ENCODE results near the gene CHRM2.

Gene CHRM2

GRCh38 chr7:136897676-136898075 lies 29.2 kb downstream of the CHRM2 start:
- no peak for DNase-seq

GRCh38 chr7:136900005-136900404 lies 31.6 kb downstream of the CHRM2 start:
- DNase-seq: no peak

GRCh38 chr7:136910771-136911170 lies 42.3 kb downstream of the CHRM2 start:
- no peak for DNase-seq

GRCh38 chr7:136911344-136911743 lies 42.9 kb downstream of the CHRM2 start:
- DNase-seq: no peak

- no peak for DNase-seq
Measured at GRCh38 chr7:136912339-136912738, 43.9 kb downstream of the CHRM2 start.

- no peak for DNase-seq
Measured at GRCh38 chr7:136914016-136914415, 45.6 kb downstream of the CHRM2 start.

GRCh38 chr7:136919820-136920219 lies 51.4 kb downstream of the CHRM2 start:
- DNase-seq: no peak

GRCh38 chr7:136923111-136923667 lies 54.7 kb downstream of the CHRM2 start:
- DNase-seq: no peak

GRCh38 chr7:136925044-136925443 lies 56.6 kb downstream of the CHRM2 start:
- no peak for DNase-seq

- no peak for DNase-seq
Measured at GRCh38 chr7:136925556-136925955, 57.1 kb downstream of the CHRM2 start.

- DNase-seq: no peak
Measured at GRCh38 chr7:136931169-136931867, 62.9 kb downstream of the CHRM2 start.

- no peak for DNase-seq
Measured at GRCh38 chr7:136937436-136937835, 69.0 kb downstream of the CHRM2 start.

GRCh38 chr7:136938476-136938875 lies 70.0 kb downstream of the CHRM2 start:
- DNase-seq: no peak

- DNase-seq: no peak
Measured at GRCh38 chr7:136940122-136940521, 71.7 kb downstream of the CHRM2 start.

GRCh38 chr7:136940917-136941316 lies 72.5 kb downstream of the CHRM2 start:
- DNase-seq: no peak

- no peak for DNase-seq
Measured at GRCh38 chr7:136941816-136942215, 73.4 kb downstream of the CHRM2 start.

GRCh38 chr7:136942401-136942800 lies 73.9 kb downstream of the CHRM2 start:
- DNase-seq: no peak

- DNase-seq: no peak
Measured at GRCh38 chr7:136942994-136943393, 74.5 kb downstream of the CHRM2 start.

- no peak for DNase-seq
Measured at GRCh38 chr7:136947347-136947746, 78.9 kb downstream of the CHRM2 start.

- no peak for DNase-seq
Measured at GRCh38 chr7:136950331-136950730, 81.9 kb downstream of the CHRM2 start.

- DNase-seq: no peak
Measured at GRCh38 chr7:136953386-136953785, 84.9 kb downstream of the CHRM2 start.

- no peak for DNase-seq
Measured at GRCh38 chr7:136956232-136956631, 87.8 kb downstream of the CHRM2 start.

- DNase-seq: no peak
Measured at GRCh38 chr7:136956671-136957070, 88.2 kb downstream of the CHRM2 start.

- no peak for DNase-seq
Measured at GRCh38 chr7:136957391-136957790, 88.9 kb downstream of the CHRM2 start.

GRCh38 chr7:136958016-136958415 lies 89.6 kb downstream of the CHRM2 start:
- no peak for DNase-seq

Measured in NCI-H1694 treated with DMSO at 0.1 percent for 48 hours (cell line).